GM23338 (cell line): Measurements from ENCODE around the gene DSCAML1.

Experiments
- CREB1 ChIP-seq: fragments of 250-450 bp; sonication (Bioruptor Pico); IDR thresholded peaks from 2 replicates; pipeline ENCODE4 v1.5.0; 2020; ENCODE audit warnings: low read depth, mild to moderate bottlenecking, moderate library complexity
- ETS1 ChIP-seq: IDR thresholded peaks from 2 replicates; pipeline ENCODE4 v1.6.1; 2016; ENCODE audit warnings: antibody characterized with exemption
- EZH2 ChIP-seq: fragments of 200-600 bp; sonication (generic); IDR thresholded peaks from one replicate; pipeline ENCODE4 v1.8.0; 2017; ENCODE audit warnings: antibody characterized with exemption, mild to moderate bottlenecking, low read depth; ENCODE audit not compliant: unreplicated experiment
- EZH2phosphoT487 ChIP-seq: fragments of 200-600 bp; sonication (generic); IDR thresholded peaks from one replicate; pipeline ENCODE4 v1.8.1; 2018; ENCODE audit warnings: antibody characterized with exemption; ENCODE audit not compliant: unreplicated experiment
- POLR2AphosphoS5 ChIP-seq: IDR thresholded peaks from 2 replicates; pipeline ENCODE4 v1.6.1; 2016; ENCODE audit warnings: antibody characterized with exemption, low read depth
- ZNF331 ChIP-seq: fragments of 250-450 bp; sonication (Bioruptor Pico); IDR thresholded peaks from 2 replicates; pipeline ENCODE4 v1.5.0; 2020; ENCODE audit warnings: low read depth, mild to moderate bottlenecking, moderate library complexity
- TF ChIP-seq, protein P1 (sequence below), 2 experiments: fragments of 200-600 bp in 1 of 2; sonication (generic) in 1 of 2; conservative IDR thresholded peaks; 2 replicates each; pipeline versions ENCODE4 v1.5.1 to v1.6.1; 2016 to 2017; ENCODE audit warnings: antibody characterized with exemption in 2 of 2, low read depth in 2 of 2, mild to moderate bottlenecking in 2 of 2, moderate library complexity in 1 of 2
- TF ChIP-seq, protein P2 (sequence below): IDR thresholded peaks from one replicate; pipeline ENCODE4 v1.6.1; 2018; ENCODE audit warnings: antibody characterized with exemption; ENCODE audit not compliant: unreplicated experiment
- TF ChIP-seq, protein P3 (sequence below): fragments of 250-450 bp; sonication (Bioruptor Pico); IDR thresholded peaks from 2 replicates; pipeline ENCODE4 v1.5.0; 2020; ENCODE audit warnings: mild to moderate bottlenecking, moderate library complexity

- no peak for TF ChIP-seq EZH2
- TF ChIP-seq, protein P1, sequence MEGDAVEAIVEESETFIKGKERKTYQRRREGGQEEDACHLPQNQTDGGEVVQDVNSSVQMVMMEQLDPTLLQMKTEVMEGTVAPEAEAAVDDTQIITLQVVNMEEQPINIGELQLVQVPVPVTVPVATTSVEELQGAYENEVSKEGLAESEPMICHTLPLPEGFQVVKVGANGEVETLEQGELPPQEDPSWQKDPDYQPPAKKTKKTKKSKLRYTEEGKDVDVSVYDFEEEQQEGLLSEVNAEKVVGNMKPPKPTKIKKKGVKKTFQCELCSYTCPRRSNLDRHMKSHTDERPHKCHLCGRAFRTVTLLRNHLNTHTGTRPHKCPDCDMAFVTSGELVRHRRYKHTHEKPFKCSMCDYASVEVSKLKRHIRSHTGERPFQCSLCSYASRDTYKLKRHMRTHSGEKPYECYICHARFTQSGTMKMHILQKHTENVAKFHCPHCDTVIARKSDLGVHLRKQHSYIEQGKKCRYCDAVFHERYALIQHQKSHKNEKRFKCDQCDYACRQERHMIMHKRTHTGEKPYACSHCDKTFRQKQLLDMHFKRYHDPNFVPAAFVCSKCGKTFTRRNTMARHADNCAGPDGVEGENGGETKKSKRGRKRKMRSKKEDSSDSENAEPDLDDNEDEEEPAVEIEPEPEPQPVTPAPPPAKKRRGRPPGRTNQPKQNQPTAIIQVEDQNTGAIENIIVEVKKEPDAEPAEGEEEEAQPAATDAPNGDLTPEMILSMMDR (conservative IDR thresholded peaks at IDR 0.05; ENCODE audit: low read depth in 2 of 2): no peak
- TF ChIP-seq, protein P2, sequence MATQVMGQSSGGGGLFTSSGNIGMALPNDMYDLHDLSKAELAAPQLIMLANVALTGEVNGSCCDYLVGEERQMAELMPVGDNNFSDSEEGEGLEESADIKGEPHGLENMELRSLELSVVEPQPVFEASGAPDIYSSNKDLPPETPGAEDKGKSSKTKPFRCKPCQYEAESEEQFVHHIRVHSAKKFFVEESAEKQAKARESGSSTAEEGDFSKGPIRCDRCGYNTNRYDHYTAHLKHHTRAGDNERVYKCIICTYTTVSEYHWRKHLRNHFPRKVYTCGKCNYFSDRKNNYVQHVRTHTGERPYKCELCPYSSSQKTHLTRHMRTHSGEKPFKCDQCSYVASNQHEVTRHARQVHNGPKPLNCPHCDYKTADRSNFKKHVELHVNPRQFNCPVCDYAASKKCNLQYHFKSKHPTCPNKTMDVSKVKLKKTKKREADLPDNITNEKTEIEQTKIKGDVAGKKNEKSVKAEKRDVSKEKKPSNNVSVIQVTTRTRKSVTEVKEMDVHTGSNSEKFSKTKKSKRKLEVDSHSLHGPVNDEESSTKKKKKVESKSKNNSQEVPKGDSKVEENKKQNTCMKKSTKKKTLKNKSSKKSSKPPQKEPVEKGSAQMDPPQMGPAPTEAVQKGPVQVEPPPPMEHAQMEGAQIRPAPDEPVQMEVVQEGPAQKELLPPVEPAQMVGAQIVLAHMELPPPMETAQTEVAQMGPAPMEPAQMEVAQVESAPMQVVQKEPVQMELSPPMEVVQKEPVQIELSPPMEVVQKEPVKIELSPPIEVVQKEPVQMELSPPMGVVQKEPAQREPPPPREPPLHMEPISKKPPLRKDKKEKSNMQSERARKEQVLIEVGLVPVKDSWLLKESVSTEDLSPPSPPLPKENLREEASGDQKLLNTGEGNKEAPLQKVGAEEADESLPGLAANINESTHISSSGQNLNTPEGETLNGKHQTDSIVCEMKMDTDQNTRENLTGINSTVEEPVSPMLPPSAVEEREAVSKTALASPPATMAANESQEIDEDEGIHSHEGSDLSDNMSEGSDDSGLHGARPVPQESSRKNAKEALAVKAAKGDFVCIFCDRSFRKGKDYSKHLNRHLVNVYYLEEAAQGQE: no peak
- no peak for TF ChIP-seq ETS1
- TF ChIP-seq POLR2AphosphoS5: no peak
- TF ChIP-seq, protein P3, sequence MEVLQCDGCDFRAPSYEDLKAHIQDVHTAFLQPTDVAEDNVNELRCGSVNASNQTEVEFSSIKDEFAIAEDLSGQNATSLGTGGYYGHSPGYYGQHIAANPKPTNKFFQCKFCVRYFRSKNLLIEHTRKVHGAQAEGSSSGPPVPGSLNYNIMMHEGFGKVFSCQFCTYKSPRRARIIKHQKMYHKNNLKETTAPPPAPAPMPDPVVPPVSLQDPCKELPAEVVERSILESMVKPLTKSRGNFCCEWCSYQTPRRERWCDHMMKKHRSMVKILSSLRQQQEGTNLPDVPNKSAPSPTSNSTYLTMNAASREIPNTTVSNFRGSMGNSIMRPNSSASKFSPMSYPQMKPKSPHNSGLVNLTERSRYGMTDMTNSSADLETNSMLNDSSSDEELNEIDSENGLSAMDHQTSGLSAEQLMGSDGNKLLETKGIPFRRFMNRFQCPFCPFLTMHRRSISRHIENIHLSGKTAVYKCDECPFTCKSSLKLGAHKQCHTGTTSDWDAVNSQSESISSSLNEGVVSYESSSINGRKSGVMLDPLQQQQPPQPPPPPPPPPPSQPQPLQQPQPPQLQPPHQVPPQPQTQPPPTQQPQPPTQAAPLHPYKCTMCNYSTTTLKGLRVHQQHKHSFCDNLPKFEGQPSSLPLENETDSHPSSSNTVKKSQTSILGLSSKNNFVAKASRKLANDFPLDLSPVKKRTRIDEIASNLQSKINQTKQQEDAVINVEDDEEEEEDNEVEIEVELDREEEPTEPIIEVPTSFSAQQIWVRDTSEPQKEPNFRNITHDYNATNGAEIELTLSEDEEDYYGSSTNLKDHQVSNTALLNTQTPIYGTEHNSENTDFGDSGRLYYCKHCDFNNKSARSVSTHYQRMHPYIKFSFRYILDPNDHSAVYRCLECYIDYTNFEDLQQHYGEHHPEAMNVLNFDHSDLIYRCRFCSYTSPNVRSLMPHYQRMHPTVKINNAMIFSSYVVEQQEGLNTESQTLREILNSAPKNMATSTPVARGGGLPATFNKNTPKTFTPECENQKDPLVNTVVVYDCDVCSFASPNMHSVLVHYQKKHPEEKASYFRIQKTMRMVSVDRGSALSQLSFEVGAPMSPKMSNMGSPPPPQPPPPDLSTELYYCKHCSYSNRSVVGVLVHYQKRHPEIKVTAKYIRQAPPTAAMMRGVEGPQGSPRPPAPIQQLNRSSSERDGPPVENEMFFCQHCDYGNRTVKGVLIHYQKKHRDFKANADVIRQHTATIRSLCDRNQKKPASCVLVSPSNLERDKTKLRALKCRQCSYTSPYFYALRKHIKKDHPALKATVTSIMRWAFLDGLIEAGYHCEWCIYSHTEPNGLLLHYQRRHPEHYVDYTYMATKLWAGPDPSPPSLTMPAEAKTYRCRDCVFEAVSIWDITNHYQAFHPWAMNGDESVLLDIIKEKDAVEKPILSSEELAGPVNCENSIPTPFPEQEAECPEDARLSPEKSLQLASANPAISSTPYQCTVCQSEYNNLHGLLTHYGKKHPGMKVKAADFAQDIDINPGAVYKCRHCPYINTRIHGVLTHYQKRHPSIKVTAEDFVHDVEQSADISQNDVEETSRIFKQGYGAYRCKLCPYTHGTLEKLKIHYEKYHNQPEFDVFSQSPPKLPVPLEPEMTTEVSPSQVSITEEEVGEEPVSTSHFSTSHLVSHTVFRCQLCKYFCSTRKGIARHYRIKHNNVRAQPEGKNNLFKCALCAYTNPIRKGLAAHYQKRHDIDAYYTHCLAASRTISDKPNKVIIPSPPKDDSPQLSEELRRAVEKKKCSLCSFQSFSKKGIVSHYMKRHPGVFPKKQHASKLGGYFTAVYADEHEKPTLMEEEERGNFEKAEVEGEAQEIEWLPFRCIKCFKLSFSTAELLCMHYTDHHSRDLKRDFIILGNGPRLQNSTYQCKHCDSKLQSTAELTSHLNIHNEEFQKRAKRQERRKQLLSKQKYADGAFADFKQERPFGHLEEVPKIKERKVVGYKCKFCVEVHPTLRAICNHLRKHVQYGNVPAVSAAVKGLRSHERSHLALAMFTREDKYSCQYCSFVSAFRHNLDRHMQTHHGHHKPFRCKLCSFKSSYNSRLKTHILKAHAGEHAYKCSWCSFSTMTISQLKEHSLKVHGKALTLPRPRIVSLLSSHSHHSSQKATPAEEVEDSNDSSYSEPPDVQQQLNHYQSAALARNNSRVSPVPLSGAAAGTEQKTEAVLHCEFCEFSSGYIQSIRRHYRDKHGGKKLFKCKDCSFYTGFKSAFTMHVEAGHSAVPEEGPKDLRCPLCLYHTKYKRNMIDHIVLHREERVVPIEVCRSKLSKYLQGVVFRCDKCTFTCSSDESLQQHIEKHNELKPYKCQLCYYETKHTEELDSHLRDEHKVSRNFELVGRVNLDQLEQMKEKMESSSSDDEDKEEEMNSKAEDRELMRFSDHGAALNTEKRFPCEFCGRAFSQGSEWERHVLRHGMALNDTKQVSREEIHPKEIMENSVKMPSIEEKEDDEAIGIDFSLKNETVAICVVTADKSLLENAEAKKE: no peak
- no peak for TF ChIP-seq EZH2phosphoT487
- no peak for TF ChIP-seq CREB1 (CRISPR knock-in tag)
- TF ChIP-seq ZNF331 (CRISPR knock-in tag): no peak
Measured at GRCh38 chr11:117671370-117671769, 125.6 kb downstream of the DSCAML1 start.
